GM19023 (cell line): ENCODE results near the gene GXYLT2.

Experiments
- ATAC-seq: cut with Tn5 transposase; IDR thresholded peaks from one replicate; pipeline ENCODE4 v1.9.1; 2021; ENCODE audit warnings: mild to moderate bottlenecking, moderate library complexity; ENCODE audit not compliant: unreplicated experiment

The GXYLT2 gene

GRCh38 chr3:72930754-72931153 is 42.9 kb downstream of the GXYLT2 start:
- ATAC-seq: no peak

GRCh38 chr3:72932416-72932815 is 44.6 kb downstream of the GXYLT2 start:
- ATAC-seq: no peak

- ATAC-seq: peak; percentile 70
Observed at GRCh38 chr3:72938471-72939265, 50.8 kb downstream of the GXYLT2 start.

- no peak for ATAC-seq
Observed at GRCh38 chr3:72941245-72941644, 53.4 kb downstream of the GXYLT2 start.

- ATAC-seq: no peak
Observed at GRCh38 chr3:72942427-72942826, 54.6 kb downstream of the GXYLT2 start.

- no peak for ATAC-seq
Observed at GRCh38 chr3:72944696-72945095, 56.9 kb downstream of the GXYLT2 start.

DNA sequence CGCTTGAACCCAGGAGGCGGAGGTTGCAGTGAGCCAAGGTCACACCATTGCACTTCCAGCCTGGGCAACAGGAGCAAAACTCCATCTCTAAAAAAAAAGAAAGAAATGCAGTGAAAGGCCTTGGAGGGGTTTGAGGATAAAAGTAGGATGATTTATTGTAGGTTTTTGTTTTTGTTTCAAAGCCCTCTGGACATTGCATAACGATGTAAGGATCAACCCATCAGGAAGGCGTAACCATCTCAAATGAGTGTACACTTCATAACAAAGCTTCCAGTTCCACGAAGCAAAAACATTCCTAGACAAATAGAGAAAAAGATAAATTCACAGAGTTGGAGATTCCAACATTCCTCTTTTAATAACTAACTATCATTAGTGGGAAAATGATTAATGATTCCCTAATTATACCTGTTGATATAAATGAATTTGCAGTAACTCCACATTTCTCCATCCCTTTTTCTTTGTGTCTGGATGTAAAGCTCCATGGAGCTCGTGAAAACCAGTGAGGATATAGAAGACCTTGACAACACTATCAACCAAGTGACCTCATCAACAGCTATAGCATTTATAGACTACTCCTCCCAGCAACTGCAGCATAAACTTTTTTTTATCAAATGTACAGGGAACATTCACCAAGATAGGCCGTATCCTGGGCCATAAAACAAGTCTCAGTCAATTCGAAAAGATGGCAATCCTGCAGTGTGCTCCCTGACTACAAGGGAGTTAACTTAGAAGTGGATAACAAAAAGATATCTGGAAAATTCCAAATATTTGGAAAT is 60.1 kb downstream of the GXYLT2 start:
- ATAC-seq: no peak

GRCh38 chr3:72949016-72949415 is 61.2 kb downstream of the GXYLT2 start:
- ATAC-seq: no peak

DNA sequence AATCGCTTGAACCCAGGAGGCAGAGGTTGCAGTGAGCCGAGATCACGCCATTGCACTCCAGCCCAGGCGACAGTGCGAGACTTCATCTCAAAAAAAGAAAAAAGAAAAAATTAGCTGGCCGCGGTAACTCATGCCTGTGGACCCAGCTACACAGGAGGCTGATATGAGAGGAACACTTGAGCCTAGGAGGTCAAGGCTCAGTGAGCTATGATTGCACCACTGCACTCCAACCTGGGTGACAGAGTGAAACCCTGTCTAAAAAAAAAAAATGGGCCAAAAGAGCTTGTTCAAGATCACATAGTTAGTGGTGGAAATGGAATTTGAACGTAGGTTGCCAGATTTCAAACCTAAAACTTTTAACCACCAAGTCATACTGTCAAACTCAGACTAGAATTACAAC is 62.5 kb downstream of the GXYLT2 start:
- ATAC-seq: no peak

DNA sequence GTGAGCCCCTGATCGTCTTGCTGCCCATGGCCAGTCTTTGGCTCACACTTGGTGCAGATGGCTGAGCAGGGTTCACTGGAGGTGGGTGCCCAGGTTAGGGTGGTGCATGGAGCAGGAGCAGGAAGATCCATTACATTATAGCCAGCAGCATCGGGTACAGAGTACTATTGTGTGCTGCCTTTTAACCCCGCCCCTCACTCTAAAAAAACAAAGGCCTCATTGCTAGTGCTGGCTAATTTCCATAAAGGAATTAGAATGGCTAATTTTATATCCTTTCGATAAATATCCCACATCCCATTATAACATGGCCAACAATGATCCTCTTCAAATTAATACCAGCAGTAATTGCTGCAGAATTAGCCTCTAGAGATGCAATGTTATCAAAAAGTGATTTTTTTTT is 63.0 kb downstream of the GXYLT2 start:
- ATAC-seq: no peak

DNA sequence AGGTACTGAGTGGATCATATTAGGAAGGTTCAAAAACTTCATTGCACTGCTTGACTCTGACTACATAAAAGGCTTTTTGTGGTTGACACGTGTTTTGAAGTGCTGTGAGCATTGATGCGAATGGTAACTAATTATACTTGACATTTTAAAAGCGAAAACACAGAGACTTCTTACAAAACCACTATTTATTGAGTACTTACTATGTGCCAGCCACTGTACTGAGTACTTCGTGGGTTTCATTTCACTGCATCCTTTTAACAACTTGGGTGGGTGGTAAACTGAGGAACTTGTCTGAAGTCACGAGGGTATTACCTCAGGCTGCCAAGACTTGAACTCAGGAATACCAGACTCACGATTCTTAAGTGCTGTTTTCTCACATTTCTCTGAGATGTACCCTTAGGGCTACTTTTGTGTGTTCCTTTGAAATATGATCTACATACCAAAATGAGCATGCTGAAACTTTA is 63.4 kb downstream of the GXYLT2 start:
- no peak for ATAC-seq

DNA sequence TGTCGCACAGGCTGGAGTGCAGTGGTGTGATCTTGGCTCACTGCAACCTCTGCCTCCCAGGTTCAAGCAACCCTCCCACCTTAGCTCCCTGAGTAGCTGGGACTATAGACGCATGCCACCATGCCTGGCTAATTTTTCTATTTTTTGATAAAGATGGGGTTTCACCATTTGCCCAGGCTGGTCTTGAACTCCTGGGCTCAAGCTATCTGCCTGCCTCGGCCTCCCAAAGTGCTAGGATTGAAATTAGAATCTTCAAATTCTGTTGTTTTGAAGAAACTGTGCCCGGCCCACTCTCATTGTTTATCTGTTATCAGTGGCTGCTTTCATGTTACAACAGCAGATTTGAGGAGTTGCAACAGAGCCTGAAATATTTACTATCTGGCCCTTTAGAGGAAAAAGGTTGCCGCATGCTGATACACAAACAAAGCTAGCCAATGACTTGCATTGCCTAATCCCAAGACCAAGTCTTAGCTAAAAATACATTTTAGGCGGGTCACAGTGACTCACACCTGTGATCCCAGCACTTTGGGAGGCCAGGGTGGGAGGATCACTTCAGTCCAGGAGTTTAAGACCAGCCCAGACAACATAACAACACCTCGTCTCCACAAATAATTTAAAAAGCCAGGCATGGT is 65.6 kb downstream of the GXYLT2 start:
- no peak for ATAC-seq

GRCh38 chr3:72957297-72957696 is 69.5 kb downstream of the GXYLT2 start:
- ATAC-seq: no peak

GRCh38 chr3:72959336-72959735 is 71.5 kb downstream of the GXYLT2 start:
- ATAC-seq: no peak

GRCh38 chr3:72960812-72961518 is 73.1 kb downstream of the GXYLT2 start:
- no peak for ATAC-seq

DNA sequence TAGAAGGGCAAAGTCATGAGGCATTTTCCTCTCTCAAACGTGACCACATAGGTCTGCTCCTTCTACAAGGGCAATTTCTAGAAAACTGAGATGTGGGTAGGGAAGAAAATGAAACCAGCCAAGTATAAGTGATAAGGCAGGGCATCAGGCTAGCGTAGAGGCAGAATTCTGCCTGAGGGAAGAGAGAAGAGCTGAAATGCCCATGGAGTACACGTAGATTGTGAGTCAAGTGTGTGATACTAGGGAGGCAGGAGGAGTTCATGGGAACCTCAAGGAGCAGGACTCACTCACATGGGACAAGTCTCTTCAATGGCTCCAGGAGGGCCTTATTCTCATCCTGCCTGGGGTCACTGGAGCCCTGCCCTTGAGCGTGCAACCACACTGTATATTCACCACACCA is 73.9 kb downstream of the GXYLT2 start:
- ATAC-seq: no peak

GRCh38 chr3:72962317-72962716 is 74.5 kb downstream of the GXYLT2 start:
- ATAC-seq: no peak

- ATAC-seq: no peak
Observed at GRCh38 chr3:72964633-72965032, 76.8 kb downstream of the GXYLT2 start.

GRCh38 chr3:72968266-72968664 is 80.4 kb downstream of the GXYLT2 start:
- no peak for ATAC-seq

- ATAC-seq: no peak
Observed at GRCh38 chr3:72969766-72970165, 81.9 kb downstream of the GXYLT2 start.

DNA sequence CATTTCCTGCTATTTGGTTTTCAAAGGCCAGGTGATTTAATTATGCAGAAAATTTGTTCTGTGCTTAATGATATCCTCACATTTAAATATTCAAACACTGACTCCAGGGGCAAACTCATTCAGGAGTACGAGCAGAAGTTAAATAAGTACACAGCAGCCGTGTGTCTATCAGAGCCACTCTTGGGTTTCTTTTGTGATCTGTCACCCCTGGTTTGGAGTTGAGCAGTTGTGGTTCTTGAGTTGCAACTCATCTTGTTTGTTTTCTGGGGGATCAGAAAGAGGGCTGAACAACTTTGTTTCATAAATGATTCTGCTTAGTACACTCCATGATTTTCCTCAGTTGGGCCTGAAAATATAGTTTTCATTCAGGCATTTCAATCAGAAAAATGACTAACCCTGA is 83.1 kb downstream of the GXYLT2 start:
- no peak for ATAC-seq
